Left hindlimb (tissue), 1 donor: ENCODE results near the gene RAD51B.
"Not testable (repeated sequence)": the region's sequence is repeated elsewhere in the genome, so short reads cannot be mapped to it uniquely, and the experiment has no call there.

Experiments
- DNase-seq: peaks from one replicate; pipeline ENCODE4 v3.0.0-alpha.2; 2018

The RAD51B gene

DNA sequence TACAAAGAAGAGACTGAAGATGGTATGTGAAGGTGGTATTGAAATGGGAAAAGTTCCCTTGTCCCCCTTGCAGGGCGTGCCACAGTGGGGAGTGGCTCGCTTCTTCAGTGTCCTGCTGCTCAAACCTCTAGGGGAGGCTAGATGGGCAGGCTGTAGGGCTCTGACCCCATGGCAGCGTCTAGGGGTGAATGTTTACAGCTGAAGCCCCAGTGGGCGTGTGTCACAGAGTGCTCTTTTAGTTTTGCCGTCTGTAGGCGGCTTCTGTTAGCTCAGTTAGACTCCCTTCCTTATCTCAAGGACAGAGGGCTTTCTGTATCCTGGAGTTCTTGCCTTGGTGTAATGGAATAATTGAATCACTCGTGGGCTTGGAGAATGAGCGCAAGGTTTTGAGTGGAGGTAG is 266.2 kb downstream of the RAD51B start:
- DNase-seq, result no peak

DNA sequence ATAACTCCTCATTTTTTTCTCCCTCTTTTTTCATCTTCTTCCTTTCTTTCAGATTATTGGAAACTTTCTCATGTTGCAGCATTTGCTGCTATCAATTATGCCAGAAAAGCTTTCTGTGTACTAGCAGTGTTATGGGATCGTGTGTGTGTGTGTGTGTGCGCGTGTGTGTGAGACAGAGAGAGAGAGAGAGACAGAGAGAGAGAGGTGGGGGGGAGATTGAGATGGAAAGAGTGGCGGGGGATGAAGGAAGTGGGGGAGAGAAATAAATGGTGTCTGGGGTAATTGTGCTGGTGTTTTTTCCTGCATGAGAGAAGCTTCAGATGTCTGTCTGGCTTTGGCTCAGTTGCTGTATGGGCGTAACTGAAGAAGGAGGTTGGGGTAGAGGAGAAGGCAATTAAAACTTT is 268.9 kb downstream of the RAD51B start:
- peak; percentile 61 for DNase-seq

DNA sequence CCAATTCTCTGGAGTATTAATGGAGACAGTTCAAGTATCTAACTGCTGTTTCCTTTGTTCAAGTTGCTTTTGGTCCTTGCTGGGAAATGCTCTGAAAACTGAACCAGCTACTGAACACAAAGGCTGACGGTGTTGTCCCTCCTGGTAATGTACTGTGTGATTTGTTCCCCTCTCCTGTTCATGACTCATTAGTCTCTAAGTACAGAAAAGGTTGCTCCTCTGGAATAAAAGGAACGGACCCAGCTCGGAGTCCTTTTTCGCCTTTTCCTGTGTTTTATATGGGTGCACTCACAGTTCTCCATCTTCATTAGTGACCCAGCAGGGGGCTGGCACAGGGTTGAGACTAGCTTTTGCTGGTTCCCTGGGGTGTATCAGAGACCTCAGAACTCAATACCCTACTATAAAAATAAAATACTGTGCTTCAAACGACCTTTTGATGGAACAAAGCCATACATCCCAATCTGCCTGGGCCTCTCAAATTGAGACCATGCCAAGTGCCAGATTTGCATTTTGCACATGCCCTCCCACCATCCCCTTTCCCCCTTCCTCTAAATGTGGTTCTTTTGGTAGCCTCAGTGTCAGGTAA is 269.7 kb downstream of the RAD51B start:
- DNase-seq, result no peak

DNA sequence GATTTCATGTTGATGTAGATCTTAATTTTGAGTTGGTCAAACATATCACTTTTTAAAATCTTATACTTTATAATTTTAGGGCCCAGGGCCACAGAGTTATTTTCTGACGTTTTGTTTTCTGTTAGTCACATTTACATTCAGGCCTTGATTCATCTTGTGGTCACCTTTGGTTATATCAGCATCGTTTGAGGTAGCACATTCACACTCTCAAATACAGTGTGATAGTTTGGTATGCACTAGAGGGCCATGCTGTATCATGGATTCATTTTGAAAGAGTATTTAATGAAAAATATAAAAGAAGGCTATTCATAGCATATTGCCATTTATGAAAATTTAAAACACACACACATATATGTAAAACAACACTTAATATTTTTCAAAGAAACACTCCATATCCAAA is 274.6 kb downstream of the RAD51B start:
- no peak for DNase-seq

DNA sequence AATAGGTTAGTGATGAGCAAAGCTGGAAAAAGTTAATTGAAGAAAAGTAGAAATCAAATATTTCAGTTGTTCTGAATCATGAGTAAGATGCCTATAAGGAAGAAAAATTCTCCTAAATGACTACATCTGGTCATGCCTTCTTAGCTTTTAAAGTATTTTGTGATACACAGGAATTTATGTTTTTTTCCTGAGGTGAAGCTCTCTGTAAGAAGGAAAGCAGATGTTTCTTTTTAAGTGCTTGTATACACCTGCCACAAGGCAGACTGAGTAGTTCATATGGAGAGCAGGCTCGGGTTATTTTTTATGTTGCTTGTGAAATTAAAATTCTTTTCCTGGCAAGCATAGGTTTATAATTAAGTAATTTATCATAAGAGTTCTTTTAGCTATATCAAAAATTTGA is 275.2 kb downstream of the RAD51B start:
- no peak for DNase-seq

GRCh38 chr14:68097727-68098126 is 278.1 kb downstream of the RAD51B start:
- no peak for DNase-seq

- DNase-seq, result no peak
Observed at GRCh38 chr14:68098834-68099233, 279.3 kb downstream of the RAD51B start.

DNA sequence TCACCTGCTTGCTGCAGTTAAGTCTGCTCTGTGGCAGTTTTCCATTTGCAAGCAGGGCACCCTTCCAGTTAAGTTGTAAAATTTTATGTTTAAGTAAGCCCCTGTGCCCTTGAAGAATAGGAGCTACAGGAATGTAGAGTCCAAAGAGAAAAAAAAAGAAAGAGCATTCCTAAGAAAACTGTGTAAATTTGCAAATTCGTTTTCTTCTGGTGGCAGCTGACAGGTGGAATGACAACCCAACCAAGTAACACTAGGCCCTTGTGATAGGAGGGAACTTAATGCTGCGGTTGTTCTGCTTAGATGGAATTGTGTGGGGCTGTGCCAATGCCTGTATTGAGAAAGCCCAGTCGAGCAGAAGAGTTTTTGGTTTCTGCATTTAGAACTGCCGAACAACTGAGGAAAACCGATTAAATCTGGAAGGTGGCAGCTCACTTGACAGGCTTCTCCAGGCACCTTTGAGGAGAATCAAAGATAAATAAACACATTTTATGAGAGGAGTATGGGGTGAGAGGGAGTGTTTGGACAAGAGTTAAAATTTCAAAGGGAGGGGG is 280.0 kb downstream of the RAD51B start:
- peak; percentile 42 for DNase-seq

GRCh38 chr14:68101715-68102301 is 282.2 kb downstream of the RAD51B start:
- DNase-seq, result not testable (repeated sequence)

DNA sequence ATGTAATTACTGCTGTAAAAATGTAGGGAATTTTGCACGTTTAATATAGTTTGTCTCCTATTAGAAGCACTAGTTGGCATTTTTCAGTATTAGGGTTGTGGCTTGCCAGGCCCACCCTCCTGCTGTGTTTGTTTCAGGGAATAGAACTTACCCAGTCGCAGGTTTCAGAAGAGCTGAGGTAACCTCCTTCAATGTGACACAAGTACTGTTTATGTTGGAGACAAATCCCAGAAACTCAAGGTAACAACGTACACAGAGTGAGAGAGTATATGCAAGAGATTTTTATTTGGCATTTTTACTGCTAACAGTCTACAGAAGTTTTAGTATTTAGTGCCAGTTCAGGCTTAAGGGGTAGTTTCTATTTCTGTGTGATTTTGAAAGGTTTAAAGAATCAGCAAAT is 284.3 kb downstream of the RAD51B start:
- DNase-seq, result no peak

DNA sequence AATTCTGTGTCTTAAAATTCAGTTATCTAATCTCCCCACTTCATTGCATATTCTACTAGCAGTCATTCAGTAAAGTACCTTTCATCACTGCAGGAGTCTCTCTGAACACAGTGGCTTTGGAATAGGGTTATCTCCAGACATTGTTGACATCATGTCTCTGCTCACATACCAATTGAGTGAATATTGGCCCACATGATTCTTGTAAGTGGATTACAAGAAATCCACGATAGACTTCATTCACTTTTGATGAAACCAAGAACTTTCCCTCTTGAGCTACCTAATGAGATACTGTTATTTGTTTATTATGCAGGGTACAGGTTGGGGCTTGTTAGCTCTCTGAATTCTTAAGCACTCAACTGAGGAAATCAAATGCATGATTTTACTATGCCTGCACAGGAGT is 284.9 kb downstream of the RAD51B start:
- DNase-seq, result no peak

DNA sequence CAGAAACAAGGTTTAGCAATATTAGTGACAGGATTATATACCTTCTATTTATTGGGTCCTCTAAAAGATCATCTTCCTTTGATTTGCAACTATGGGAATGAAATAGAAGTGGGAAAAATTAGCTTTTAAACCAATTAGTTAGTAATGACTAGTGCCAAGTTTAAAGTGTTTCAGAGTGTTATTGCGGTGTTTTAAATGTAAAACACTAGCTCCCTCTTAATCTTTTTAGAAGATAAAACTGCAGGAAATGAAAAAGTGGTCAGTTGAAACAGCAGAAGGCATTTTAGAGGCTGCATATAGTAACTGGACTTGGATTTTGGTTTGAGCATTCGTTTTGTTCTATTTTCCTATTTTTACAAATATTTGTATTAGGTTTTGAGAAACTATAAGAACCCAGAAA is 286.2 kb downstream of the RAD51B start:
- DNase-seq, result no peak

DNA sequence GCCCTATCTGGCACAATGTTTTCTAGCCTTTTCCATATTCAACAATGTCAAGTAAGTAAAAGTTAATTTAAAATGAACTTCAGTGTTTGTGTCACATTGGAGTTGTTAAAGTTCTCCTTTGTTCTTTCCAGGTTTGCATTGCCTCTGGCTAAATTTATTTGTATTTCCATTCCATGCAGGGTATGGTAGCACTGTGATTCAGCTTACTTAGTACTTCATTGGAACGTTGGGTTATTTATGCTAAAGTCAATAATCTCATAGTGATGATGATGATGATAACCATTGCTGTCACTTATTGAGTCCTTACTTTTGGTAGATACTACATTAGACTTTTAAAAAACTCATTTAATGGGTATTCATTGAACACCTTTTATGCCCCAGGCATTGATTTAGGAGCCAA is 286.9 kb downstream of the RAD51B start:
- no peak for DNase-seq

DNA sequence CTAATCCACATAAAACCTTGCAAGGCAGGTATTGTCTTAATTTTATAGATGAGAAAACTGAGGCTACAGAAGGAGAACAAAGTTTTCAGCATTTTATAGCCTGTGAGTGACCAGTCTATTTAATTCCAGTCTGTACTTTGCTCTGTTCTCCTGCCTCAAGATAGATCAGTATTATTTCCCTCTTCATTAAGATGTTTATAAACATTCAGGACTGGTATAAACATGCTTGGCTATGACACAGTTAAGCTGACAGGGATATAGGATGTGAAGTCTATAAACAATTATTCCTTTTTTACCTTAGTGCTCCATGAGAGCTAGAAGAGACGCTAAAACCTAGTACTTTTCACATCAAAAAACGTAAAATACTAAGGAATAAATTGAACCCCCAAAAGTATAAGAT is 287.3 kb downstream of the RAD51B start:
- no peak for DNase-seq

- DNase-seq, result no peak
Observed at GRCh38 chr14:68109132-68109900, 289.7 kb downstream of the RAD51B start.

GRCh38 chr14:68111097-68111852 is 291.7 kb downstream of the RAD51B start:
- peak; percentile 33 for DNase-seq

GRCh38 chr14:68111853-68112270 is 292.3 kb downstream of the RAD51B start:
- DNase-seq, result no peak

DNA sequence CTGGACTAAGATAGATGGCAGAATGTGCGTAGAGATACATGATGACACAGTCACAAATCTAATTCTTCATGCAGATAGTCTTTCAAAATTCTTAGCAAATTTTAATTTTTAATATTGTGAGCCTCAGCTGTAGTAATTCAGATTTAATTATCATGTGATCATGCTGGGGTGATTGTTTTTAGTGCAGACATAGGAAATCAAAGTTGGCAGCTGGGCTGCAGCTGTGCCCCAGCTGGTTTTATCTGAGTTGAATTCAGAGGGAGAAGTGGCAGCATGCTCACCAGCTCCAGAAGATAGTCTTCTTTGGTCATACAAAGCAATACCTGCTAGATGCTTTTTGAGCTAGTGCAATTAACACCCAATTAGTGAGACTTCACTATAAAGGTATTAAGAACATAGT is 292.9 kb downstream of the RAD51B start:
- DNase-seq, result peak; percentile 70

- DNase-seq, result no peak
Observed at GRCh38 chr14:68113343-68113930, 293.9 kb downstream of the RAD51B start.

GRCh38 chr14:68115952-68116351 is 296.4 kb downstream of the RAD51B start:
- DNase-seq, result not testable (repeated sequence)

GRCh38 chr14:68122651-68123050 is 303.1 kb downstream of the RAD51B start:
- DNase-seq, result no peak

- no peak for DNase-seq
Observed at GRCh38 chr14:68124050-68124449, 304.5 kb downstream of the RAD51B start.
